GM19238 (cell line): ENCODE results near the gene STK25.
A peak's percentile ranks its signal among the peaks of the same experiment; 100 is the strongest.

Source experiments
- DNase-seq: peaks from one replicate; pipeline ENCODE4 v3.0.0; 2011; ENCODE audit warnings: low spot score; ENCODE audit not compliant: insufficient read length

Gene STK25

DNA sequence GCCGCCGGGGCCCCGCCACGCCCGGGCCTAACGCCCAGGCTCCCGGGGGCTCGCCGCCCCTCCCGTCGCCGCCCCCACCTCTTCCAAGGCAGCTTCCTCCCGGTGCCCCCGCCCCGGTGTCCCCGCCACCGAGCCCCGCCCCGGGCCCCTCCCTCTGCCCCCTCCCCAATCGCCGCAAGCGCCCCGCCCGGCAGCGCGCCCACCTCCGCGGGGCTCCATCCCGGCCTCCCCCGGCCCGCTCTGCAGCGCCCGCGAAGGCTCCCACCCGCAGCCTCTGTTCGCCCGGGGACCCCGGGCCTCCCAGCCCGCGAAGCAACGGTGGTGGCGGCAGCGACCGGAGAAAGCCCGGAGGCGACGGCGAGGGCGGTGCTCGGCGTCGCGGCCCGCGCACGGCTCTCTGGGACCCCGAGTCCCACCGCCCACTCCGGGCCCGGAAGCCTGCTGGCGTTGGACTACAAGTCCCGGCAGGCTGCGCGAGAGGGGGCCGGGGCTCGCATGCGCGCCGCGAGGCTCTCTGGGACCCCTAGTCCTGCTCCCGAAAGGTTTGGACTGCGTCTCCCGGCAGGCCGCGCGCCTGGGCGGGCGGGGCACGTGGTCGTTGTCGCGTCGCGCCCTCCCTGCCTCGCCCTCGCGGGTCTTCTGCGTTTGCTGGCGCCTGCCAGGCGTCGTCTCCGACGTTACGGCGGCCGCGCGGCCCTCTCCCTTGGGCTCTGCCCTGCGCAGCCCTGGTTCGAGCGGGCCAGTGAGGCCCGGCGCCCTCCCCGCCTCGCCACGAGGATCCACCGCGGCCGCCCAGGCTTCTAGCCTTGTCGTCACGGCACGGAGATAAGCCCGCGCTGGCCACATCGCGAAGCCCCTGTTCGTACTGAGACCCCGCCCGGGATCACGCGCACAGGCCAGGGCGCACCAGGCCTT is at the start of gene STK25:
Gene STK25 (minus strand): TSS at position 345 of the 915 bp plus-strand sequence. CDS start 549 bp downstream, outside the sequence.
- DNase-seq, result peak; percentile 99

DNA sequence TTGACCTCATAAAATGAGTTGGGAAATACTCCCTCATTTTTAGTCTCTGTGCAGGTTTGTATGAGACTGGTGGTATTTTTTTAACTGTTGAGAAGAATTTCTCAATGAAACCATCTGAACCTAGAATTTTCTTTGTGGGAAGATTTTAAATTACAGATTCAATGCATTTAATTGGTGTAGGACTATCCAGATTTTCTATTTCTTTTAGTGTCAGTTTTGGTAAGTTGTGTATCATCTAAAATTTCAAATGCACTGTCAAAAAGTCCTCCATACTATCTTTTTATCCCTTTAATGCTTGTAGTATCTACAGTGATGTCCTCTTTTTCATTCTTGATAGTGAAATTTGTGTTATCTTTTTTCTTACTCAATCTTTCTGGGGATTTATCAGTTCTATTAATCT is 48.4 kb upstream of the STK25 start:
- no peak for DNase-seq

DNA sequence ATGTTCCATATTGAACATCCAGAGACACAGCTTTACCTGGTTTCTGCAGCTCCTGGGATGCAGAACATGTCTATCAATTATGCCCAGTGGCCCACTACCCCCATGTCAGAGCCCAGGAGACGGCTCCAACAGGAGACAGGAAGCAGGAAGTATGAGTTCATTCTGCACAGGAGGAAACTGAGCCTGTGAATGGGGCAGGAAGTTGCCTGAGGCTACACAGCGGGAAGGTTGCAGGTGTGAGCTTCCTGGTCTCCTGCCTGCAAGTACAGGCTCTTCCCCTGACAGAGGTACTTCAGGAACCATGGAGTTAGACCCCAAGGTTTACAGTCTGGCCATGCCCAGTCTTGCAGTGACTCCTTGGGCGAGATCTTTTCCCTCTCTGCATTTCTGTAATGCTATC is 47.3 kb upstream of the STK25 start:
- no peak for DNase-seq

DNA sequence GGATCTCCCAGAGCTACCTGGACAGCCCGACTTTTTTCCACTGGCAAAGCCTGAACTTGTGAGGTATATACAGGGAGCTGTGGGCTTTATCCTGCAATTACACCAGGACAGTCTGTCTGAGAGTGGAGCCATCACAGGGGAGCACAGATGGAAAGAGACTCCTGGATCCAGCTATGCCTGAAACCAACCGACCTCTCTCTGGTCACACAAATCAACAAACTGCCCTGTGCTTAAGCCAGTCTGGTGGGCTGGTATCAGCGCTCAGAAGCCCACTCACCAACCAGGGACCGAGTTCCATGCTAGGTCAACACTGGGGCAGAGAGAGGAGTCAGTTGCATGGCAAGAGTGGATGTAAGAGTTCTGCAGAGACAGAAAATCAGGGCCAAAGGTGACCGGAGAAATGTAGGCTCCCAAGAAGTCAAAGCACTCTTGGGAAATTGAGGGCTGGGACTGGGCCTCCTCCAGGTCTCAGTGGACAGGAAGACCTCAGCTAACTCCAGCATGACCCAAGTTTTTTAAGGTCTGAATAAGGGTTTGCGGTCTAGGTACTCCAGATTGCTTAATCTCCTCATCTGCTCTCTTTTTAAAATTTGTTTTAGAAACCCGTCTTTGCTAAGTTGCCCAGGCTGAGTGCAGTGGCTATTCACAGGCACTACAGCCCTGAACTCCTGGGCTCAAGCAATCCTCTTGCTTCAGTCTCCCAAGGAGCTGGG is 46.4 kb upstream of the STK25 start:
- no peak for DNase-seq

DNA sequence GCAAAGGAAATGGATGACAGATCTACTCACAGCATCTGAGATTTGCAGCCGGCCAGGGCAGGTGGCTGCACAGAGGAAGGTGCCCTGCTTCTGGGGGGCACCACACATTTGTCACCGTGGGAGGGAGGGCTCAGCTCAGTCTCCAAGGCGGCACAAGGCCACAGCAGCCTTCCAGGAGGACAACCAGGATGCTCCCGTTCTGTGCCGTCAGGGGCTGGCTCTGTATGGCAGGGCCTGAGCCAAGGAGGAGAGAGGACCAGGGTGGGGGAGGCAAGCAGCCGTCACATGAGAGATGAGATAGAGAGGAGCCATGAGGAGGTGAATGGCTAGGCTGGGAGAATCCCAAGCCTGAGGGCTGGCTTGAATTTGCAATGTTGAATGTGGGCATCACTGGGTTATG is 45.6 kb upstream of the STK25 start:
- no peak for DNase-seq

DNA sequence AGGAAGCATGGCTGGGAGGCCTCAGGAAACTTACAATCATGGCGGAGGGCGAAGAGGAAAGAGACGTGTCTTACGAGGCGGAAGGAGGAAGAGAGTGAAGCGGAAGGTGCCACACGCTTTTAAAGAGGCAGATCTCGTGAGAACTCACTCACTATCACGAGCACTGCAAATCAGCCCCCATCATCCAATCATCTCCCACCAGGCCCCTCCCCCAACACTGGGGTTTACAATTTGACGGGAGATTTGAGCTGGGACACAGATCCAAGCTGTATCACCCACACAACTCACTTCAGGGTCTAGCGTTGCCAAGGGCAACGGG is 45.1 kb upstream of the STK25 start:
- no peak for DNase-seq

DNA sequence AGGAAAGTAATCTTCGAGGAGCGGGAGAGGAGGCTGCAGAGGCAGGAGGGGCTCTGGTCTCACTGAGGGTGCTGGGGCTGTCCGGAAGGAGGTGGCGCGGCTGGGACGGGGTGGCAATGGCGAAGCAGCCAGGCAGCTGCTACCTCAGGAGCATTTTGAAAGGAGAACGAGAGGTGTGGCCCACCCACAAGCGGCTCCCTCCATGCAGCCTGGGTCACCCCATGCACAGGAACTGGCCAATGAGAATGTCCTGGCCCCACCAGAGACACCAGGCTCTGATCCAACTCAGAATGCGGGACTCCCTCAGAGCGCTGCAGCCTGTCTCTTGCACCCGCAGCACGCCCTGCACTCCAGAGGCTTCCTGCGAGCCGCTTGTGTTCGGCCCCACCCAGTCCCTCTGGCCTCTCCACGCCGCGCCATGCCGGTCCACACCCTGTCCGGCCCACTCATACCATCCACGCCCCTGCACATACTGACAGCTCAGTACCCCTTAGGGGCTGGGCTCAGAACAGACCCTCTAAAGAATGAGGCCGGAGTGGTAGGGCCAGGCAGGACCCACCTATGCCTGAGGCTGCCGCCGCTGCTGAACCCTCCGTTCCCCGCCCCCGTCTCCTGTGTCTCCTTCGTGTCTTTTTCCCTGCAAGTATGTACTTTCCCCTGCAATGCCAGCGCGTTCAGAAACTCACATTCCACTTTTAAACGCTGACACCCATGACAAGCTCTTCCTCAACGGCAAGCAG is 43.8 kb upstream of the STK25 start:
- DNase-seq, result no peak

DNA sequence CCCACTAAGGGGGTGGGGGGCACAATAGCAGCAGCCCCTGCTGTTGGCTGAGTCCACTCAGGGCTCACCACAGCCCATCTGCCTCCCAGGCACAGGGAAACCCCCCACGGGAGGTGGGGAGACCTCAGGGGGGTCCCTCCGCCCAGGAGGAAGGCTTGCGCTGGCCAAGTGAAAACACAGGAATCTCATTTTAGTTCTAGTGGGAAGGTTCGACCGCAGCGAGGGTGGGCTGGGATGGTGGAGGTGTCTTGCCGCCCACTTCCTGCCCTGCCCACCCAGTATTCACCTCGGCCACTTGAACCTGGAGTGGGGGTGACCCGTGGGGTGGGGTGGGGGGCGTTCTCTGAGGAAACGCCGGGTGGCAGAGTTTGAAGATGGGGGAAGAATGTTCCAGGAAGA is 43.2 kb upstream of the STK25 start:
- DNase-seq, result no peak

DNA sequence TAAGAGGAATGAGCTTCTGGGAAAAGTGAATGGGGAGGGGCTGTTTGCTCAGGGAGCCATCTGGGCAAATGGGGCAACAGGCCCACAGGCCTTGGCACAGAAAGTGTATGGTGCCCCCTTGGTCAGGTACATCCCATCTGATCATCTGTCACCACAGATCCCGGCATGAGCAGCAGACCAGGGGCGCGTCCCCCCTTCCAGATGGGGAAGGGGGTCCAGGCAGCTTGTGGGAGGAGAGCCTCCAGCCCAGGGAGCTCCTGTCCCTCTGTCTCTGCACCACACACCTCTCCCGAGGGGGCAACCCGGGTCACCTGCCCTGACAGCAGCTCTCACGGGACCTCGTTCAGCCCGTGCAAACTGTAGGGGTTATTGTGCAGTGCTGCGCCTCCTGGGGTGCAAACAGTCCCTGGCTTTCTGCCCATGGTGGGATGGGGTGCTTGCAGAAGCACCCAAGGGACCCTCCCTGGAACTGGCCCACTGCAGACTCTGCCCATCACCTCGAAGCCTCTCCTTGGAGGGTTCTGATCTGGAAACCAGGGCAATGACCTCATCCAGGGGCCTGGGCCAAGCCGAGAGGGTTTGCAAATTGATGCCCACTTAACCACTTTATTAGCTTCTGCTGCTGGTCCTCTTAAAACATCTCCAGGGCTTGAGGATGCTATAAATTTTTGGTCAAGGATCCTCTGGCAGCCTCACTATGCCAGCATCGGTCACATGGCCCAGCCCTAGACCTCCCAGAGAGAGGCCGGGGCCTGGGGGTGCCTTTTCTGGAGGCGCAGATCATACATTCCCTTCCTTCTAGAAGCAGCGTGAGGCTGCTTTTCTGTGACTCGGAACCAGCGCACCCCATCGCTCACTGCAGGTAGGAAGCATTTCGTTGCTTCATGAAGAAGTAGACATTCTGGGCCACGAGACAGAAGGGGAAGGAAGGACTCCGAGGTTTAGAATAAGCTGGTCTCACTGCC is 42.5 kb upstream of the STK25 start:
- DNase-seq, result no peak

DNA sequence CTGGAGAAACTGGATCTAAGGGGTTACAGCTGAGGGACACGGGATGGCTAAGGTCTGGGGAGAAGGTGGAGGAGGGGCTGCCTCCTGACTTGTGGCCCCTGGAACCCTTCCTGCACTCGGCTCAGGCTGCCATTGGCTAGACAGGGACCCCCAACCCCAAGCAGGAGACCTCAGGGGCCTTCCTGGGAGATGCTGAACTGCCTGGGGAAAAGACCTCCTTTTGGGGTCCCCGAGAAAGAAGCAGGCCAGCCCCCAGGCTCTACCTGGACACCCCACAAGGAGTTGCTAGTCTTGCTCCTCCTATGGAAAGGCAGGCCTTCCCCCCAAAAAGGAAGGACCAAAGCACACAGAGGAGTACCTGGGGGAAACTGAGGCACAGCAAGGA is 40.1 kb upstream of the STK25 start:
- DNase-seq, result no peak

DNA sequence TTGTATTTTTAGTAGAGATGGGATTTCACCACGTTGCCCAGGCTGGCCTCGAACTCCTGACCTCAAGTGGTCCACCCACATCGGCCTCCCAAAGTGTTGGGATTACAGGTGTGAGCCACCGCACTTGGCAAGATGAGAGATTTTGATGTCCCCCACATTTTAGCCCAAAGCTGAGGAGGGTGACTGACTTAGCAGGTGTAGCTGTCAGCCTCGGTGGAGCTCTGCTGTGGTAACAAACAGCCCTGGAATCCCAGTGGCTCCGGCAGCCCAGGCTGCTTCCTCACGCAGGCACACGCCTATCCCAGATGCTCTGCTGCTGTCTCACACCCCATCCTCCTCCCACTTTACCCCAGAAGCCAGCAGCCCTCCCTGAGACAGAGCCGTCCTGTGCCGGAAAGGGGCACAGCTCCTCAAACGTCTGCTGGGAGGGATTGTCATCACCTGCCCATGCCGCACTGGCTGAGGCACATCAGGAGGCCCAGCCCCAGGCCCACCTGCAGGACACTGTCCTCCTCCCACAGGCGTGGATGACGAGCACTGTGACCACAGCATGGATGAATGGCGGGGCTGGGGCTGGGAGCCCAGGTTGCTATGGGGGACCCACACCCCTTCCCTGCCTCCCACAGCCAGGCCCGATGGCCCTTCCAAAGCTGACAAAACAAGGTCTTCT is 39.5 kb upstream of the STK25 start:
- DNase-seq, result no peak

DNA sequence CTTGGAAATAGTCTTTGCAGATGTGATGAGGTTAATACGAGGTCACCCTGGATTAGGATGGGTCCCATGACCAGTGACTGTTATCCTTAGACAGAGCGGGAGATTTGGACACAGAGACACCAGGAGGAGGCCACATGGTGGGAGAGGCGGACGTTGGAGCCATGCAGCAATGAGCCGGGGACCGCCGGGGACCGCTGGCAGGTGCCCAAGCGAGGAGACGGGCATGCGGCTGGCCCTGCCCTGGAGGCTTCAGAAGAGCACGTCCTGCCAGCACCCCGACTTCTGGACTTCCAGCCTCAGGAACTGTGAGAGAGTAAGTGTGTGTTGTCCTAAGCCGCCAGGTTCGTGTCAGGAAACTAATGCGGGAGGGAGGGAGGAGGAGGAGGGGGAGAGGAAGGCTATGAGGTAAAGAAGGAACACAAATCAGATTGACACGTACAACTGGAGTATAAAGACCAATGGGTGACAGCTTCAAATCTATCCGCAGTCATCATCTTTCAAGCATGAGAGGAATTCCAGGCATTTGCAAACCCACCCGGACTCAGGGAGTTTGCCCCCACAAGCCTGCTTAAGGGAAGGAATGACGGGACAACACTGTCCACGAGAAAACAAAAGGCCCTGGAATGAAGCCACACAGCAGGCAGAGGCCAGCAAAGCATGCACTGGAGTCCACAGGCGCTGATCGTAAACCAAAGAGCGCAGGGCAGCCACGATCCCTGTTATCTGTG is 38.6 kb upstream of the STK25 start:
- no peak for DNase-seq

DNA sequence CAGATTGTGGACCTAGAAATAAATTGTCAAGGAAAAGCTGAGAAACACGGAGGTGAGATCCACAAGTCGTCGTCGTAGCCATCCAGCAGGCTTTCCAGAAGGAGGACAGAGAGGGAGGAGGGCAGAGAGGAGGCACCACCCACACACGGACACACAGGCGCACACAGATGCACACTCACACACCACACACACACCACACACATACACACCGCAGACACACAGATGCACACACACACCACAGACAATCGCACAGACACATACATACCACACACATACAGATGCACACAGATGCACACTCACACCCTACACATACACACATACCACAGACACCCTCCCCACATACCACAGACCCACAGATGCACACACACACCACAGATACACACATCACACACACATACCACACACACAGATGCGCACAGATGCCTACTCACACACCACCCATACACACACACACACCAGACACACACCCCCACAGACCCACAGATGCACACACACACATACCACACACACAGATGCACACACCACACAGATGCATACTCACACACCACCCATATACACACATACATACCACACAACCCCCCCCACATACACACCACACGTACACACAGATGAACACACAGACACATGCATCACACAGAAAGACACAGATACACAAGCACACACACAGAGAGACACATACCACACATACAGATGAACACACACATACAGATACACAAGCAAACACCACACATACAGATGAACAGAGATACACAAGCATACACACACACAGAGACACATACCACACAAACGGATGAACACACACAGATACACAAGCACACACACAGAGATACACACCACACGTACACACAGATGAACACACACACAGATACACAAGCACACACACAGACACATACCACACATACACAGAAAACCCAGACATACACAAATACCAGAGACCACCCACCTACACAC is 37.4 kb upstream of the STK25 start:
- DNase-seq, result no peak

DNA sequence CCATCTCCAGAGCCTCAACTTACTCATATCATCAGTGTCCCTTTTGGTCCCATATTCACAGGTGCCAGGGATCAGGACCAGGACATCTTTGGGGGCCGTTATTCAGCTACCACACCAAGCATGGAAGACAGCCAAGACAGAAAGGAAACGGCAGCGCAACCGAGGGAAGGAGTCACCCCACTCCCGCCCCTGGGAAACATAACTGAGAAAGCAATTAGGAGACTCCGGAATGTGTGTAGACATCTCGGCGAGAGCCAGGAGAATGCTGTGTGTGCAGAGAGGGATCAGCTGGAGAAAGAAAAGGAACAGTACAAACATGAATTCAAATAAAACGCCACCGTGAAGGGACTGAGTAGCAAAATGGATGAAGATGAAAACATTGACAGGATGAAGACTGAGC is 36.7 kb upstream of the STK25 start:
- DNase-seq, result no peak

DNA sequence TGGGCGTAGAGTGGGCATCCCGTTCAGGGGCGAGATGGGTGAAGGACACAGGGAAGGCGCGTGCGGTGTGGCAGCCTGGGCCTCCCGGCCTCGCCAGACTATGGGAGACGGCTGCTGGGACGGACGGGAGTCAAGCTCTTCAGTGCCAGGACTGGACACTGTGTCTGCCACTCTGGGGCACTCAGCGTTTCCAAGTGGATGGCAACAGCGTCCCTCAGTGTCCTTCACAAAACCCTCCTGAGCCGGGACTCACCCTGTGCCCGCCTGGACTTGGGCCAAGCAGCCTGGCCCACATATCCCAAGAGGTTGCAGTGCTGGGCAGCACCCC is 33.9 kb upstream of the STK25 start:
- no peak for DNase-seq

DNA sequence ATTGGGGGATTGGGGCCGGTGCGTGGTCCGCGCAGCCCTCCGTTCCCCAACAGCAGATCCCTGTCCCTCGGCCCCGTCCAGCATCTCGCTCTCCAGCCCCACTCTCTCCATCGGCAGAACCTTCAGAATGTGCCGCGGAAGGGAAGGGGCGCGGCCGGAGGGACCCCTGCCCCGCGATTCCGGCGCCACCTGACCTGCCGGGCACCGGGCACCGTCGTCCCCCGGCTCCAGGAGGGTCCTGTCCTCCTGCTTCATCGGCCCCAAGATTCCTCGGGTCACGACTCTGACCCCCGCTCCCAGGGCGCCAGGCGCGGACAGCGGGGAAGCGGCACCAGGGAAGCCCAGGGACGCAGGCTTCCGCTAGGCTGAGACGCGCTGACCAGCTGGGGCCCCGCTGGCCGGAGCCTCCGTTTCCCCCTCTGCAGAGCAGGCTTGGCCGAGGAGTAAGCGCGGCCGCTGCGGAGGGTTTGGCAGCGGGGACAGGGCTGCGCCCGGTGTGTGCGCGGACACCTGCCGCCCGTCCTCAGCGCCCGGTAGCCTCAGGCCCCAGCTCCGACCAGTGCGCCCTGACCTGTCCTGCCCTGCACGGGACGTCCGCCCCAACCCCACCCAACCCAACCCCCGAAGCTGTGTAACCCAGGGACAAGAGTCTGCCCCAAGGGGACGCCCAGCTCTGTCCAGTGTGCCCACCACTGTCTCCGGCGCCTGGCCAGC is 33.3 kb upstream of the STK25 start:
- DNase-seq, result no peak

DNA sequence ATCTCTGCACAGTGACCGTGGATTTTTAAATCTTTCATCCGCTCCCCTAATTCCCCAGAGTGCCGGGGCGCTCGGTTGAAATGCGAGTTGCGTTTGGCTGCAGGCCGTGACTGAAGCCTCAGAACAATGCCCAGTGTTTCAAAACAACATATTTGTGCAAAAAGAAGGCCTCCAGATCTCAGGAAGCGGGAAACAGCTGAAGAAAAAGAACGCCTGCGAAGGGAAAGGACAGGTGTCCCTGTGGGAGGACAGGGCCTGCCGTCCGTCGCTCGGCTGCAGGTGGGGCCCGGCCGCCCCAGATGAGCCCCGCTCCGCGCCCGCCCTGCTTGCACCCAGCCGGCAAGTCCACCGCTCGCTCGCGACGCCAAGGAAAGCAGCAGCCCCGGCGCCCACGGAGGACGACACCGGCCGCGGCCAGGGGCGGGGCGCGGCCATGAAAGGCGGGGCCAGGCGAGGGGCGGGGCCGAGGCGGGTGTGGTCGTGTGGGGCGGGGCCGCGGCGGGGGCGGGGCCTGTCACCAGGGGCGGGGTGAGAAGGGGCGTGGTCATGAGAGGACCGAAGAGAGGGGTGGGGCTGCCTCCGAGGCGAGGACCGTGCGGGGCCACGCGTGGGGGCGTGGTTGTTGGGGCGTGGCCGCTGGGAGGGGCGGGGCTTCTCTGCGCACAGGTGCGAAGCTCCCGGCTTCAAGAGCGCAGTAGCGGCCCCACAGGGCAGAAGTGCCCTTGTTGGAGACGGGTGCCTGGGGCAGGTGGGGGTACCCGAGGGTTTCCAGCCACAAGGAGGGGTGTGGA is 32.6 kb upstream of the STK25 start:
- DNase-seq, result peak; percentile 57
